K562 (cell line): Measurements from ENCODE around the gene KLK3. TPM values are rescaled to one million over a fixed set of nuclear protein-coding genes. Genes with fewer than 3 reads are reported as not detected.

ENCODE experiments used
- ARID2 ChIP-seq: fragments of 450-650 bp; IDR thresholded peaks from 2 replicates; pipeline ENCODE4 v1.6.1; 2017; ENCODE audit warnings: antibody characterized with exemption, mild to moderate bottlenecking
- ARID3B ChIP-seq: fragments of 250-450 bp; sonication (Bioruptor Pico); IDR thresholded peaks from 2 replicates; pipeline ENCODE4 v1.4.0; 2020; ENCODE audit warnings: borderline replicate concordance
- BCOR ChIP-seq: fragments of 450-650 bp; IDR thresholded peaks from 2 replicates; pipeline ENCODE4 v1.6.1; 2016
- BRD4 ChIP-seq: fragments of 200-600 bp; sonication (generic); IDR thresholded peaks from 2 replicates; pipeline ENCODE4 v1.6.1; 2017; ENCODE audit warnings: inconsistent platforms
- C11orf30 ChIP-seq: fragments of 450-650 bp; IDR thresholded peaks from 2 replicates; pipeline ENCODE4 v1.6.1; 2016; ENCODE audit warnings: low read depth, mild to moderate bottlenecking
- CBX3 ChIP-seq, 2 experiments: IDR thresholded peaks; 1 replicate in 1 of 2; 2 replicates in 1 of 2; pipeline ENCODE4 v1.6.1; 2012; ENCODE audit warnings: inconsistent platforms in 2 of 2, low read length in 2 of 2, borderline replicate concordance in 1 of 2, control low read depth in 1 of 2
- CEBPG ChIP-seq, 3 experiments: fragments of 200-800 bp in 1 of 3; sonication (Bioruptor generic) in 1 of 3; sonication (generic) in 1 of 3; formaldehyde crosslinking in 1 of 3; IDR thresholded peaks in 2 of 3; conservative IDR thresholded peaks in 1 of 3; 2 replicates each; pipeline versions ENCODE4 v1.6.1 to v1.8.0; 2016 to 2022; ENCODE audit warnings: missing compliant biosample characterization in 2 of 3, missing genetic modification characterization in 2 of 3, mild to moderate bottlenecking in 1 of 3, missing genetic modification reagents in 1 of 3
- FOXA1 ChIP-seq: fragments of 450-650 bp; IDR thresholded peaks from 2 replicates; pipeline ENCODE4 v1.6.1; 2016; ENCODE audit warnings: mild to moderate bottlenecking, borderline replicate concordance
- GABPA ChIP-seq: fragments of 200-800 bp; sonication (Bioruptor generic); conservative IDR thresholded peaks from 2 replicates; pipeline ENCODE4 v1.6.1; 2016; ENCODE audit warnings: low read depth, missing genetic modification characterization, missing compliant biosample characterization
- HOXB6 ChIP-seq: fragments of 250-450 bp; sonication (Bioruptor Pico); IDR thresholded peaks from 2 replicates; pipeline ENCODE4 v1.5.1; 2022; ENCODE audit warnings: mild to moderate bottlenecking, borderline replicate concordance
- MTA1 ChIP-seq: fragments of 450-650 bp; IDR thresholded peaks from 2 replicates; pipeline ENCODE4 v1.6.1; 2017; ENCODE audit warnings: borderline replicate concordance
- PRMT5 ChIP-seq: sonication (generic); formaldehyde crosslinking; IDR thresholded peaks from 2 replicates; pipeline ENCODE4 v1.5.0; 2020; ENCODE audit warnings: missing genetic modification reagents
- RFX5 ChIP-seq: IDR thresholded peaks from 2 replicates; pipeline ENCODE4 v1.6.1; 2011; ENCODE audit warnings: low read depth, mild to moderate bottlenecking, improper control_type of control experiment, low read length
- SMARCC2 ChIP-seq: fragments of 450-650 bp; IDR thresholded peaks from 2 replicates; pipeline ENCODE4 v1.6.1; 2017; ENCODE audit warnings: antibody characterized with exemption, moderate library complexity, mild to moderate bottlenecking, low read depth
- XRCC5 ChIP-seq: fragments of 200-400 bp; formaldehyde crosslinking; IDR thresholded peaks from 2 replicates; pipeline ENCODE4 v1.6.1; 2017; ENCODE audit warnings: low read depth, mild to moderate bottlenecking, low read length
- ZEB2 ChIP-seq: fragments of 450-650 bp; IDR thresholded peaks from 2 replicates; pipeline ENCODE4 v1.6.1; 2016
- ZNF280A ChIP-seq: fragments of 450-650 bp; IDR thresholded peaks from 2 replicates; pipeline ENCODE4 v1.6.1; 2018; ENCODE audit warnings: mild to moderate bottlenecking, low read depth; ENCODE audit not compliant: partially characterized antibody
- ZNF644 ChIP-seq: fragments of 200-800 bp; sonication (Bioruptor generic); IDR thresholded peaks from 2 replicates; pipeline ENCODE4 v1.6.1; 2016; ENCODE audit warnings: low read depth, missing genetic modification characterization, missing compliant biosample characterization
- ZNF778 ChIP-seq: fragments of 450-650 bp; formaldehyde crosslinking; IDR thresholded peaks from 2 replicates; pipeline ENCODE4 v1.4.0; 2020; ENCODE audit warnings: mild to moderate bottlenecking, moderate library complexity
- polyA plus RNA-seq, 8 experiments: library from polyadenylated mRNA; depleted of rRNA in 4 of 8; stranded (reverse) in 5 of 8; unstranded in 3 of 8; fragments of >200 nt; fragmentation: Nextera tagmentation in 2 of 8; fragmentation: Illumina TruSeq in 1 of 8; extraction: Ambion mirVana in 2 of 8; extraction: Trizol in 1 of 8; gene quantifications; 2 replicates each; pipeline versions ENCODE4 v1.2.1 to v1.2.3, GENCODE V29; 2011 to 2014; ENCODE audit warnings: inconsistent platforms in 1 of 8, missing spikeins in 1 of 8
- total RNA-seq, 7 experiments: library from RNA; depleted of rRNA in 6 of 7; stranded (reverse); fragments of >200 nt in 6 of 7; fragmentation: Illumina TruSeq in 2 of 7; extraction: Trizol in 2 of 7; gene quantifications; 2 replicates each; pipeline versions ENCODE4 v1.2.1 to v1.2.3, GENCODE V29; 2011 to 2021; ENCODE audit warnings: low replicate concordance in 1 of 7
- TF ChIP-seq, protein P1 (sequence below): fragments of 450-650 bp; formaldehyde crosslinking; IDR thresholded peaks from 2 replicates; pipeline ENCODE4 v1.4.0; 2020; ENCODE audit warnings: mild to moderate bottlenecking
- TF ChIP-seq, protein P2 (sequence below): IDR thresholded peaks from 2 replicates; pipeline ENCODE4 v1.6.1; 2011; ENCODE audit warnings: borderline replicate concordance, low read depth, mild to moderate bottlenecking, moderate library complexity, low read length; ENCODE audit not compliant: insufficient read depth, poor library complexity, severe bottlenecking
- TF ChIP-seq, protein P3 (sequence below): fragments of 250-450 bp; sonication (Bioruptor Pico); IDR thresholded peaks from 2 replicates; pipeline ENCODE4 v1.6.1; 2021; ENCODE audit warnings: mild to moderate bottlenecking

Gene KLK3
- total and polyA plus RNA-seq, 9 of the 15 experiments (the other 6 are each of a cell fraction or from before 2014, with no cell fraction given), result not detected

GRCh38 chr19:50893047-50893736, 38.5 kb downstream of the KLK3 start (continued):
- no peak for TF ChIP-seq ZNF280A
- no peak for TF ChIP-seq PRMT5 (CRISPR knock-in tag)
- no peak for TF ChIP-seq ARID2
- no peak for TF ChIP-seq CEBPG (CRISPR knock-in tag; IDR thresholded peaks at IDR 0.05)
- no peak for TF ChIP-seq CEBPG (tag; conservative IDR thresholded peaks at IDR 0.05 in 1 of 2, IDR thresholded peaks at IDR 0.05 in 1 of 2)
- TF ChIP-seq ZEB2, result no peak
- no peak for TF ChIP-seq FOXA1
- TF ChIP-seq, protein P1, sequence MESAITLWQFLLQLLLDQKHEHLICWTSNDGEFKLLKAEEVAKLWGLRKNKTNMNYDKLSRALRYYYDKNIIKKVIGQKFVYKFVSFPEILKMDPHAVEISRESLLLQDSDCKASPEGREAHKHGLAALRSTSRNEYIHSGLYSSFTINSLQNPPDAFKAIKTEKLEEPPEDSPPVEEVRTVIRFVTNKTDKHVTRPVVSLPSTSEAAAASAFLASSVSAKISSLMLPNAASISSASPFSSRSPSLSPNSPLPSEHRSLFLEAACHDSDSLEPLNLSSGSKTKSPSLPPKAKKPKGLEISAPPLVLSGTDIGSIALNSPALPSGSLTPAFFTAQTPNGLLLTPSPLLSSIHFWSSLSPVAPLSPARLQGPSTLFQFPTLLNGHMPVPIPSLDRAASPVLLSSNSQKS (CRISPR knock-in tag), result no peak
- TF ChIP-seq ZNF778, result no peak
- no peak for TF ChIP-seq RFX5
- TF ChIP-seq, protein P2, sequence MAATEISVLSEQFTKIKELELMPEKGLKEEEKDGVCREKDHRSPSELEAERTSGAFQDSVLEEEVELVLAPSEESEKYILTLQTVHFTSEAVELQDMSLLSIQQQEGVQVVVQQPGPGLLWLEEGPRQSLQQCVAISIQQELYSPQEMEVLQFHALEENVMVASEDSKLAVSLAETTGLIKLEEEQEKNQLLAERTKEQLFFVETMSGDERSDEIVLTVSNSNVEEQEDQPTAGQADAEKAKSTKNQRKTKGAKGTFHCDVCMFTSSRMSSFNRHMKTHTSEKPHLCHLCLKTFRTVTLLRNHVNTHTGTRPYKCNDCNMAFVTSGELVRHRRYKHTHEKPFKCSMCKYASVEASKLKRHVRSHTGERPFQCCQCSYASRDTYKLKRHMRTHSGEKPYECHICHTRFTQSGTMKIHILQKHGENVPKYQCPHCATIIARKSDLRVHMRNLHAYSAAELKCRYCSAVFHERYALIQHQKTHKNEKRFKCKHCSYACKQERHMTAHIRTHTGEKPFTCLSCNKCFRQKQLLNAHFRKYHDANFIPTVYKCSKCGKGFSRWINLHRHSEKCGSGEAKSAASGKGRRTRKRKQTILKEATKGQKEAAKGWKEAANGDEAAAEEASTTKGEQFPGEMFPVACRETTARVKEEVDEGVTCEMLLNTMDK, result no peak
- TF ChIP-seq CBX3 (IDR thresholded peaks at IDR 0.05; ENCODE audit: borderline replicate concordance in 1 of 2, low read length in 2 of 2), result no peak
- no peak for TF ChIP-seq XRCC5
- no peak for TF ChIP-seq ARID3B
- no peak for TF ChIP-seq BRD4
- no peak for TF ChIP-seq ZNF644 (tag)
- TF ChIP-seq MTA1, result peak; percentile 93
- TF ChIP-seq, protein P3, sequence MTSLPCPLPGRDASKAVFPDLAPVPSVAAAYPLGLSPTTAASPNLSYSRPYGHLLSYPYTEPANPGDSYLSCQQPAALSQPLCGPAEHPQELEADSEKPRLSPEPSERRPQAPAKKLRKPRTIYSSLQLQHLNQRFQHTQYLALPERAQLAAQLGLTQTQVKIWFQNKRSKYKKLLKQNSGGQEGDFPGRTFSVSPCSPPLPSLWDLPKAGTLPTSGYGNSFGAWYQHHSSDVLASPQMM (CRISPR knock-in tag), result no peak
- no peak for TF ChIP-seq BCOR
- TF ChIP-seq C11orf30, result peak; percentile 62; the same call in 1 of the 2 replicates
- no peak for TF ChIP-seq SMARCC2
- no peak for TF ChIP-seq HOXB6
- TF ChIP-seq GABPA, result no peak
